ENCODE data around the gene HTRA1.

The HTRA1 gene

GRCh38 chr10:122559228-122559627 is 97.9 kb downstream of the HTRA1 start:
- DNase-seq, result no peak

- no peak for DNase-seq
Observed at GRCh38 chr10:122560279-122560804, 99.0 kb downstream of the HTRA1 start, which contains the start of gene DMBT1. DMBT1 (plus strand) TSS chr10:122560754; CDS start chr10:122560771, 17 bp downstream.

GRCh38 chr10:122561212-122561611 is 99.9 kb downstream of the HTRA1 start:
- no peak for DNase-seq

GRCh38 chr10:122561792-122562191 is 100.4 kb downstream of the HTRA1 start:
- DNase-seq, result no peak
